GM18499 (cell line): Measurements from ENCODE around the gene VWA7.

ENCODE experiments used
- ATAC-seq: cut with Tn5 transposase; IDR thresholded peaks from one replicate; pipeline ENCODE4 v1.9.1; 2021; ENCODE audit warnings: moderate number of reproducible peaks; ENCODE audit not compliant: insufficient read depth, unreplicated experiment

Gene VWA7

DNA sequence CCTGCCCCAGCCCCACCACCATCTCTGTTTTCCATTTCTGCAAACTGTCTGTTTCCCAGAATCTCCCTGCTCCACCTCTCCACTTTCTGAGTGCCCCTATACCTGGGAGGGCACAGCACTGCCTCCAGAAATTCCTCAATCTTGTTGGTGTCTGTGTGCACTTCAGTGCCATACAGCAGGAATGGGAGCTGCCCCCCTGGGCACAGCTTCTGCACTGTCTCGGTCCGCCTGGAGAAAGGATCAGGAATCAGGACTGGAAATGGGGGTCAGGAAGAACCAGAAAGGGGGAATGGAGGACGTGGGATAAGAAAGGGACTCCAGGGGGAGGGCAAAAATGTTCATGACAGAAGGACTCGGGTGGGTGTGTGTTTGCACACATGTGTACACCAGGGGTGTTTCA is 43.4 kb downstream of the VWA7 start:
- ATAC-seq = no peak

DNA sequence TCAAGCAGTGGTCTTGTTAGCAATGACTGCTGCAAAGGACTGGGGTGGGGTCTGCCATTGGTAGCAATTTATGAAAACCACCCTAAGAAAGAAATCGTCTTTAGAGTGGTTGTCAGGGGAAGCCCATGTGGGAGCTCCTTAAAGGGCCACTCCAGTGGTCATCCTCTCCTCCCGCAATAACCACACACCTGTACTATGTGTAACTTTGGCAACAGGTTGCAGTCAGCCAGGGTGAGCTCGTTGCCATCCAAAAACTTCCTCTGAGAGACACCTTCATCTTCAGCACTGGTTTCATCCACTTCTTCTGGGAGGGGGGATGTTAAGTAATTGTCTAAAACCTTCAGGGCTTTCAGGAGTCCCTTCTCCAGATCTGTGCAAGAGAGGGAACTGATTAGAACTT is 45.1 kb downstream of the VWA7 start:
- no peak for ATAC-seq

DNA sequence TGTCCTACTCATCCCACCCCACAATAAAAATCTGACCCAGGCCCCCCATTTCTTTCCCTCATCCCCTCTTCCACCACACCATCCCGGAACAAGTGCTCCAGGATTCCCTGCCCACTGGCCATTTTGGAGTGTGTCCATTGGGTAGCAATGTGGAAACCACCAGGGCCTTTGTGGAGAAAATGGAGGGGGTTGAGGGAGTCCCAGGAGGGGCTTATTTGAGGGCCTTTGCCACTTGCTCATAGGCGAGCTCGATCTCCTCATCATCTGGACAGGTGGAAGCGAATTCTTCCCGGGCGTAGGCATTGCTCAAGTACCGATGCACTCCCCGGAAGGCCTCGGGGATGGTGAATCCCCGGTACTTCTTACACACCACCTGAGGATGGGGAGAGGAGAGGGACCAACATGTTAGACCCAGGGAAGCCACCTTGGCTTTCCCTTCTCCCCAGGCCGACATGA is 46.5 kb downstream of the VWA7 start:
- ATAC-seq = no peak

DNA sequence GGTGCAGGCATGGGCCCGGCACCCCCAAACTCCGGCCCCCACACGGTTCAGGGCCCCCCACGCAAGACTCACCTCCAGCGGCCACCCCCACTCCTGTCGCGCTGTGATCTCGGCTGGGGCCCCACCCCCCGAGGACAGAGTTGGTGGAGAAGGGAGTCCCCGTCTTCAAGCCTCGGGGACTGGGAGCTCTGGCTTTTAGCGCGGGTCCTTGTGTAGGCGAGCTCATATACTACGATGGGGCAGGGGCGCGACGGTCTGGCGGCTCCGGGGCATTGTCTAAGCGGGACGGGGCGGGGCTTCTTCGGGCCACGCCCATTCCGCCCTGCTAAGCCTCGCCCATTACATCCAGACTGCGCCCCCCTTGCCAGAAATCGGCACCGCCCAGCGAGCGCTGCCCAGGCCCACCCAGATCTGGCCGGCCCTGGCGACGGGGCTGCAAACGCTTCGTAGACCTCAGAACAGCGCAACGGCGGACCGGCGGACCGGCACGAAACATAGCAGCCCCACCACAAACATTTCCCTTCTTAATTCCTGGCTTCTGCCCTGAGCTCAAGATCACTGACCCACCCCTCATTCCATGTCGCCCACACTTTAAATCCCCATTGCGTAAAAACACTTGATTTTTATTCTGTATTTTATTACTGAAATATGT is 47.0 kb downstream of the VWA7 start:
- ATAC-seq = no peak

- ATAC-seq = no peak
Measured at GRCh38 chr6:31729515-31729978, 47.6 kb downstream of the VWA7 start.

DNA sequence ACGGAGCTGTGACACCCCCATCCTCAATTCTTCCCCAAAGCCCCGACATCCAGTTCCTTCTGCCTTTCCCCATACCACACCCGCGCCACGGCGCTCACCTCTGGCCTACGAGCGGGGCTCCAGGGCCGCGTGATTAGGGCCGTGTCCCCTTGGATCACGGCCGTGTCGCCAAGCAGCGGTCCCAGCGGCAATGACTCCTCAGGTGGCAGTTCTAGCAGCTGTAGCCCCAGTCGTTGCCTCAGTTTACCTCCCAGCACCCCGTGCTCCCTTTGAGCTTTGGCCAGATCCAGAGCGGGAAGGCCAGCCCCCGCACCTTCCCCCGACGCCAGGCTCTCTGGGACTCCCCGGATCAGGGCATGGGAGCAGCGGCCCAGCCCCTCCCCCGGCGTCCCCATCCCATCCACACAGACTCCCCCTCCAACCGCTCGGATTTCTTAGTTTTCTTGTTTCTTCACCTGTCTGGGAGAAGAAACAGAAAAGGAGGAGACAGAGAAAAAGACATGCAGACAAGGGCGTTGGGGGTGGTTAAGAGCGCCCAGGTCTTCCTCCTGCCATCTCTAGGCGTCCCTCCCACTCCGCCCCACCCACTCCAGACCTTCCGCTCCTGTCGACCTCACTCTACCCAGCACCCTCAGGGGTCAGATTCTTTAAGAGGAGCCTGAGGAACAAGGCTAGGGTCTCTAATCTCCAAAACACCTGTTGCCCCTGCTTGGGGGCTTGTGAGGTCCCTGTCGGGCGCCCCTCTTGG is 48.2 kb downstream of the VWA7 start, which contains the start of gene DDAH2:
Gene DDAH2 (minus strand): TSS at position 533 of the 748 bp plus-strand sequence. CDS start 138 bp downstream, at position 395.
- ATAC-seq = no peak

DNA sequence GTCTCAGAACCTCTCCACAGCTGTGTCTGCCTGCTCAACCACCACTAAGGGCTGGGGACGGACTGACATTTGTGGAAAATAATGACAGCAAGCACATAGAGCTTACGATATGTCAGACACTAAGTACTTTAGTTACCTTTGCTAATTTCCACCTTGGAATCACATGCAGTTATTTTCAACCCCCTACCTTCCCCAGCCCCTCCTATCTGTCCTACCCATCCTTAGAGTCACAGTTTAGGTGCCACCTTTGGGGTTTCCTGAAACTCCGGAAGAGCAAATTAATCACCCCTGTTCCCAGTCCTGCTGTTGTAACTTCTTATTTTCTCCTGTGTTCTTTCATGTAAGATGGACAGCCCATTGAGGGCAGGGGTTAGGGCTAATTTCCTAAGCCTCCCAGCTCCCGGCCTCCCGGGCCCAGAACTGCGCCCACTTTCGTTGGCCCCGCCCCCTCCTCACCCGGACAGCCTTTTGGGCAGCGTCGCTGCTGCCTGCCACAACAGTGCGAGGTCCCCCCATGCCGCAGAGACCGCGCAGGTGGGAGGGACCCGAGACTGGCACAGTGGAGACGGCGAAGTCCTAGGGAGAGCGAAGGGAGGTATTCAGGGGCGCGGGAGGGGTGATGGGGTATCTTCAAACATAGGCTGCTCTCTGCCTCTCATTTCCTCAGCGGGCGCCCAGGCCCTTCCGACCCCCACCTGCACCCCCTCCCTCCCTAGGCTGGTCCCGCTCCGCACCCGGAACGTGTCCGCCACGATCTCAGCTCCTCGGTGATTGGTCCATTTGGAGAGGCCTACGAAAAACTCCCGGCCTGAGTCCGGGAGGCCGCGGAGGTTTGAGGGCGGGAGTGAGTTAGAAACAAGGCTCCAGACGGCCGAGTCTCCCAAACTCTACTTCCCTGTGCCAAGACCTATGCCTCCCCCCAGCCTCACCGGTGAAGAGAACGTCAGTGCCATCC is 49.1 kb downstream of the VWA7 start:
- no peak for ATAC-seq

- no peak for ATAC-seq
Measured at GRCh38 chr6:31727034-31727716, 50.0 kb downstream of the VWA7 start.

DNA sequence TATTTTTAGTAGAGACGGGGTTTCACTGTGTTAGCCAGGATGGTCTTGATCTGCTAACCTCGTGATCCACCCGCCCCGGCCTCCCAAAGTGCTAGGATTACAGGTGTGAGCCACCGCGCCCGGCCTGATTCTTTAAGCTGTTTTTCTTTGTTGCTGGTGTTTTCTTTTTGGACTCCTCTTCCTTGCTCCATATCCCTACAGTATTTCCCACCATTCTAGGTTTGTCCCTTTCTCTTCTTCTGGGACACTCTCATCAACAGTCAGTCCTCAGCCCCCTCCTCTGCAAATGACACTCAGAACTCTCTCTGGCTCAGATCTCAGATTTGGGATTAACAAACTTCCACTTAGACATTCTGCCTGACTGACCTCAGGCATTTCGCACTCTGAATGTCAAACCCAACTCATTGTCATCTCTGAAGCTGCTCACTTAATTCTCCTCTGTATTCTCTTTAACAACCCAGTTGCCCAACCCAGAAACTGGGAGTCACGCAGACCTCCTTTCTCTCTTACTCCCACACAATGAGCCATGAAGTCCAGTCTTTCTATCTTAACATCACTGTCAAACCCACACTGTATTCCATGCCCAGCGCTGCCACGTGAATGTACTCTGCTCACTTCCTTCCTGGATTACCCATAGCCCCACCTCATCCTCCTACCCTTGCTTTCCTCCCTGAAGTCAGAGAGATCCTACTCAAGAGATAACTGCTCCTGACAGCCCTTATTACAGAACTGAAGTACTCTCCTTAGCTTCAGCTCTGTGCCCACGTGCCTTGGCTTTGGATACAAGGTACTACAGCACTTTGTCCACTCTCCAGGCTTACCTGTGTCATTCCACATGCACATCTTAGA is 51.4 kb downstream of the VWA7 start:
- no peak for ATAC-seq

- ATAC-seq = no peak
Measured at GRCh38 chr6:31723980-31724691, 53.0 kb downstream of the VWA7 start.

DNA sequence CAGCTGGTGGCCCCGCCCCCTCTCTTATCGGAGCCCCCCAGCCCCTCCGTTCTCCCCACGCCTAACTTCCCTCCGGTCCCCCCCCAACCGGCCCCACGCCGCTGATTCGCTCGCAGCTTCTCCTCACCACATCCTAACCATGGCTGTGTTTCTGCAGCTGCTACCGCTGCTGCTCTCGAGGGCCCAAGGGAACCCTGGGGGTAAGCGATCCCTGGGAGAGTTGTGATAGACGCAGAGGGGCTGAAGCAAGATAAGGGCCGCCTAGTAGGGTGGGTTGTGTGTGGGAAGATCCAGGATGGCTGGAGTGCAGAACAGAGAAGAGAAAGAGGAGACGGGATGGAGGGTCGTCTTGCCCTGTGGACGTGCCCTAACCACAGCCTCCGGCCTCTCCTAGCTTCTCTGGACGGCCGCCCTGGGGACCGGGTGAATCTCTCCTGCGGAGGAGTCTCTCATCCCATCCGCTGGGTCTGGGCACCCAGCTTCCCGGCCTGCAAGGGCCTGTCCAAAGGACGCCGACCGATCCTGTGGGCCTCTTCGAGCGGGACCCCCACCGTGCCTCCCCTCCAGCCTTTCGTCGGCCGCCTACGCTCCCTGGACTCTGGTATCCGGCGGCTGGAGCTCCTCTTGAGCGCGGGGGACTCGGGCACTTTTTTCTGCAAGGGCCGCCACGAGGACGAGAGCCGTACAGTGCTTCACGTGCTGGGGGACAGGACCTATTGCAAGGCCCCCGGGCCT is 53.7 kb downstream of the VWA7 start, which contains the start of gene MPIG6B:
Gene MPIG6B (plus strand): TSS at position 129 of the 735 bp plus-strand sequence. CDS start 11 bp downstream, at position 140.
- ATAC-seq = no peak

DNA sequence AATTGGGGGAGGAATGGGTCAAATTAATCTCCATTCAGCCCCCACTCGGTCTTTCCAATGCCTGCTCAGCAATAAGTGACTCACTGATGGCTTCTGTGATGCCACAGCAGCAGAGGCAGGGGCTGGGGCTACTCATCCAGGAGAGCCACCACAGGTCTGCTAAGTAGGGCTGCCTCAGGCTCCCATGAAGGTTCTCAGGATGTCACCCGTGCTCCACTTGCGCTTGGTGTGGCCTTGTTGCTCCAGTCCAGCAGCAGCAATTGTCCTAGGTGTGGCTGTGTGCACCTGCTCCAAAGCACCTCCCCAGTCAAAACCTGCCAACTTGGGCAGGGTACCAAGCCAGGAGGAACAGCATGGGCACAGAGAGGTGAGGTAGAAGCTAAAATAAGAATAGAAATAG is 55.0 kb downstream of the VWA7 start:
- ATAC-seq = no peak

GRCh38 chr6:31721351-31722020 is 55.6 kb downstream of the VWA7 start, which contains the start of gene LY6G6C:
Gene LY6G6C (minus strand): TSS chr6:31721746. CDS start chr6:31721679, 67 bp downstream.
- ATAC-seq = no peak

DNA sequence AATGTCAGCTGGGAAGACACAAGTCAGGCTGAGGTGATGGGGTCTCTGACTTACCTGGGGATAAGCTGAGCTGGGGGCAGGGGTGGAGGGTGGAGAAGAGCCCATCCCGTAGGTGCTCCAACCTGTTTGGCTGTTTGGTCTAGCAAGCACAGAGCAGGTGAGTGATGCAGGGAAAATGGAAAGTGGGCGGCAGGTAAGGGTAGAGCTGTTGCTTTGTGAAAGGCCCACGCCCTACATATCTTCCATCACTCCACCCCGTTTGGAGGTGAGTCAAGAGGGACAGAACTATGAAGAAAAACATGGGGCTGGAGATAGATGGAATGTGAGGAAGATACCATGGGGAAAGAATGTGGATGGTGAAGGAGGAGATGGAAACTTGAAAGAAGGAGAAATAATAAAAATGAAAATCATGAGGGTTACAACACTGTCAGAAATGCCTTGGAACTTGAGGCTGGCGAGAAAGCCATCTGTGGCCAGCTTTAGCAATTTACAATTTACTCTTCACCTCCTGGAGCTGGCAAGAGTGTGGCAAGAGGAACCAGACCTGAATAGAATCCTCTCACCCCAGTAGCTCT is 56.8 kb downstream of the VWA7 start:
- no peak for ATAC-seq

GRCh38 chr6:31719001-31719400 is 58.1 kb downstream of the VWA7 start:
- ATAC-seq = no peak

GRCh38 chr6:31718265-31718664 is 58.9 kb downstream of the VWA7 start:
- no peak for ATAC-seq
